NCI-H1092 treated with DMSO at 0.1 percent for 48 hours (cell line): ENCODE measurements around the gene BRPF3.

Source experiments
- DNase-seq: peaks from one replicate; lab custom pipeline; 2025; lab: John Stamatoyannopoulos, UW

Gene BRPF3

GRCh38 chr6:36229223-36229622 is 32.7 kb downstream of the BRPF3 start:
- no peak for DNase-seq

DNA sequence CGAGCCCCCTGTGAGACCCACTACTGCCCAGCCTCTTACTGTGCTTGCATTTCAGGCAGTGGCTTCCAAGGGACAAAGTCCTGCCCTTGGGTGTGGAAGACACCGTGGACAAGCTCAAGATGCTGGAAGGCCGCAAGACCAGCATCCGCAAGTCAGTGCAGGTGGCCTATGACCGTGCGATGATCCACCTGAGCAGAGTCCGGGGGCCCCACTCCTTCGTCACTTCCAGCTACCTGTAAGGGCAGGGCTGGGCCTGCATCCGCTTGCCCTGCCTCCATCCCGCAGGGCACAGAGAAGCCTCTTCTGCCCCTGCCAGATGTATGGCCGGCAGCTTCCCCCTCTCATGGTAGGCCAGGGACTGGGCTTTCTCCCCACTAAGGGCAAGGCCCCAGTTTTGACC is 33.8 kb downstream of the BRPF3 start:
- no peak for DNase-seq

GRCh38 chr6:36232172-36232571 is 35.6 kb downstream of the BRPF3 start:
- DNase-seq: no peak

GRCh38 chr6:36235309-36235708 is 38.8 kb downstream of the BRPF3 start:
- DNase-seq: no peak

GRCh38 chr6:36235862-36236261 is 39.3 kb downstream of the BRPF3 start:
- no peak for DNase-seq

GRCh38 chr6:36239774-36240173 is 43.2 kb downstream of the BRPF3 start:
- no peak for DNase-seq

DNA sequence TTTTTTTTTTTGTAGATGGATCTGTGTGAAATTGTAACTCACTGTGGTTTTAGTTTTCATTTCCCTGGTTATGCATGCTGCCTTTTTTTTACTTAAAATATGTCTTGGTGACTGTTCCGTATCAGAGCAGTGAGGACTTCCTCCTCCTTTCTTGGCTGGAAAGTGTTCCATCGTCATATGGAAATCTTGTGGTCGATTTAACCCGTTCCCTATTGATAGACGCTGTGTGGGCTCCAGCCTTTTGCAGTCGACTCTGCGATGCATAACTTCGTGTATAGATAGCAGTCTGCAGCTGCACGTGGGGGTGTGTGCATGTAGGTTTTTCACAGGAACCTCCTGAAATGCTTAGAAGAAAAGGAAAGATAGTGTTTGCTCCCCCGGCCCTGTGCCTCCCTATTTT is 45.2 kb downstream of the BRPF3 start:
- no peak for DNase-seq

DNA sequence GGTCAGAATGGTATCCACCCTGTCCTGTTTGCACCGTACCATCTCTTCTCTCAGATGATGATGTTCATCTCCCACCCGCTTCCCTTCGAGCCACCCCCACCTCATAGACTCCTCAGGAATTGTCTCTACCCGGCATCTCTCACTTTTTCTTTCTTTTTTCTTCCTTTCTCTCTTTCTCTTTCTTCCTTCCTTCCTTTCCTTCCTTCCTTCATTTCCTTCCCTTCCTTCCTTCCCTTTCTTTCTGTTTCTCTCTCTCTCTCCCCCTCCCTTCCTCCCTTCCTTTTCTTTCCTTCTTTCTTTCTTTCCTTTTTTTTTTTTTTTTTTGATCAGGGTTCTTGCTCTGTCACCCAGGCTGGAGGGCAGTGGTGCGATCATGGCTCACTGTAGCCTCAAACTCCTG is 45.6 kb downstream of the BRPF3 start:
- DNase-seq: no peak

- no peak for DNase-seq
These were observed 46.1 kb downstream of the BRPF3 start for GRCh38 chr6:36242626-36243025.

DNA sequence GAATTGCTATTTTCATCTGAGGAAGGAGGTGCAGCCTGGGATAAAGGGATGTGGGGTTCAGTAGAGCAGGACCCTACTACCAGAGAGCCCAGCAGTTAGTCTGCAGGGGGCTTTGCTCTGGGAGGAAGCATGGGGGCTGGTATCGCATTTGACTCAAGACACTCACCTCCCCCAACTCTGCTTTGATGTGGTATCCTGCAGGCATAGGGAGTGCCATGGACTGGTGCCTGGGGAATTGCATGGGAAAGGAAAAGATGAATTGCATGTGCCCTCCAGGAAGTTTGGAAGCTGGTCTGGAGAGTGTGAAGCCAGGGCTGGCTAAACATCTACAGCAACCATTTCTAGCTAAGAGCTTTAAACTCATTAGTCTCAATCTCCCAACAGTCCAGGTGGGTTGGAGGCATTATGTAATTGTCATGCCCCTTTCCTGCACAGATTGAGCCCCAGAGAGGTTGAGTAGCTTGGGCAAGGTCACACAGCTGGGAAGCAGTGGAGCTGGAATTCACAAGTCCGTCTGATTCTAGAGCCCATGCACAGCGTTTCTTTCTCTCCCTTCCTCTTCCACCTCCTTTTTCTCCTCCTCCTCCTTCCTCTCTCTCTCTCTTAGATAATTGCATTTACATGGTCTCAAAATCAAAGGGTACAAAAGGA is 47.1 kb downstream of the BRPF3 start:
- DNase-seq: no peak

GRCh38 chr6:36244641-36245280 is 48.2 kb downstream of the BRPF3 start:
- DNase-seq: no peak

- DNase-seq: no peak
These were observed 49.1 kb downstream of the BRPF3 start for GRCh38 chr6:36245572-36246061.

DNA sequence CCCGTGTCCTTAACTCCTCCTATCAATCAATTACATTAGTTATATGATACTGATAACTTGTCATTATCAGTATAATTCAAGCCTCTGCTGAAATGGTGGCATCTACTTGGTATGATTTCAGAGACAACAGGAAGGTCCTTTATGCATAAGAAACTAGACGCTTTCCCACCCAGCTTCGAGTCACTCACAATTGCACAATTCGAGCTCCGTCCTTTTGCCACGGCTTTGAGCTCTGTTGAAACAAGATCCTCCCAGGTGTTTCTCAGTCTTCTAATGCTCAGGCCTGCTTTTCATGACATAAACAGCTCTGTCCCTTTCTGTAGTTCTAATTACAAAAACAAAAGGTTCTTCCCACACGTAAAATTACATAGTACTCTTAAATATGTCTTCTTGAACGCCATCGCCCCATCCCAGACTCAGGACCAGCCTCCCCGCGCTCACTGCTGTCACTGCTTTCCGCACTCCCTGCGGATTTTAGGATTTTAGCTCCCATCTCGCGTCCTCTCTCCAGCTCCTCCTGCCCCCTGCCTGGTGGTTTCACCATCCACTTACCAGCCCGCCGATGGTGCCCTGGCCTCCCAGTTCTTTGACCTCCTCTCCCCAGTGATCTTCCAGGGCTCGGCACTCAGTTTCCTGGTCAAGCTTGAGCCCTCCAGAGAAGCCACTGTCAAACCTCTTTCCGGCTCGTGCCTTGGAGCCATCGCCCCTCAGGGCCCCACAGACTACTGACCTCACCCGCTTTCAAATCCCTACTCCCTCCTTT is 50.1 kb downstream of the BRPF3 start:
- no peak for DNase-seq

GRCh38 chr6:36247693-36248092 is 51.1 kb downstream of the BRPF3 start:
- no peak for DNase-seq

GRCh38 chr6:36248980-36249379 is 52.4 kb downstream of the BRPF3 start:
- no peak for DNase-seq

- DNase-seq: no peak
These were observed 53.0 kb downstream of the BRPF3 start for GRCh38 chr6:36249536-36249935.

DNA sequence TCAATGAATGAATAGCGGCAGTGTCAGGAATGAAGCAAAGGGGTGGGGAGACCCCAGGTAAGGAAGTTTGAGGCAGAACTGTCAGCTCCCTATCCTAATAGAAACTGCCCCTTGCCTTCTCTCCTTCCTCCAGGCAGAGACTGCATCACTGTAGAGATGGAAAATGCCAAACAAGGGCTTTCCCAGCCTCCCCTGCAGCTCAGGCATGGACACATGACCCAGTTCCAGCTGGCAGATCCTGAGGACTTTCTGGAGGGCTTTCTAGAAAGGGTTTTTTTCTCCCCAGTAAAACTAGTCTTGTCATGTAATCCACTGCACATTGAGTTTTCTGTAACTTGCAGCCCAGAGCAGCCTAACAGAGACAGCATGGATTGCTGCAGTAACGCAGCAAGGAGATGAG is 55.5 kb downstream of the BRPF3 start:
- DNase-seq: no peak

DNA sequence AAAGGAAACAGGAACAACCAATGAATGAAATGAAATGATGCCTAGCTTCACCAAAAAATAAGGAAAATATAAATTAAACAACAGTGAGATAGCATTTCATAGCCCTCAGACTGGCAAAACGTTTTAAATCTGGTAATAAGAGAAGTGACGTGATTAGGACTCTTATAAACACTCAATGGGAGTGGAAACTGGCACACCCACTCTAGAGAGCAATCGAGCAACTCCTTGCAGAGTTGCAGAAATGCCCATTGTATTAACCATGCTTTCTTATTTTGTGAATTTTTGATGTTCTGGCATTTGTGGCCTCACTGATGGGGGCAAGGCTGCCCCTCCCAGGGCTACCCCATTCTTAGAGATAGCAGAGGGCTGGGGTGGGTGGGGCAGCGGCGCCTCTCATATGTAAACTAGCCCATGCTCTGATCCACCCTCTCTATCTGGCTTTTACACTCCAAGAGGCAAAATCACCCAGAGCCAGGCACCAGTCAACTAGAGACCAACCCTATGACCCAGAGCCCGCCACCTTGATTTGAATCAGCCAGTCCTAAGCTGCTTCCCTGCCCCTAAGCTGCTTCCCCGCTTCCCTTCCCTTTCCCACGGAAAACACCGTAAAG is 67.0 kb downstream of the BRPF3 start:
- DNase-seq: no peak

DNA sequence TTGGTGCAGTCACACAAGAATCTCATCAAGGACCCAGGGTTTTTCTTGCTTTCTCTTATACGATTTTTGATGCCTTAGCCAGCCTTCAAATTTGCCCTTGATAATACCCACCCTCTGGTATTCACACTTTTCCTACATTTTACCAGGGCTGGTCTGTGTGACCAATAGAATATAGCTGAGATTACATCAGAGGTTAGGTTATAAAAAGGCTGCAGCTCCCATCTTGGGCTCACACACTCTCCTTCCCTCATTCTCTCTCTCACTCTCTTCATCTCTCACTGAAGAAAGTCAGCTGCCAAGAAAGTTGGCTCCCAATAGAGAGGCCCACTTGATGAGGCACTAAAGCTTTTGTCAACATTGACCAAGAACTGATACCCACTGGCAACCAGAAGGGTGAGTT is 69.2 kb downstream of the BRPF3 start:
- DNase-seq: no peak

DNA sequence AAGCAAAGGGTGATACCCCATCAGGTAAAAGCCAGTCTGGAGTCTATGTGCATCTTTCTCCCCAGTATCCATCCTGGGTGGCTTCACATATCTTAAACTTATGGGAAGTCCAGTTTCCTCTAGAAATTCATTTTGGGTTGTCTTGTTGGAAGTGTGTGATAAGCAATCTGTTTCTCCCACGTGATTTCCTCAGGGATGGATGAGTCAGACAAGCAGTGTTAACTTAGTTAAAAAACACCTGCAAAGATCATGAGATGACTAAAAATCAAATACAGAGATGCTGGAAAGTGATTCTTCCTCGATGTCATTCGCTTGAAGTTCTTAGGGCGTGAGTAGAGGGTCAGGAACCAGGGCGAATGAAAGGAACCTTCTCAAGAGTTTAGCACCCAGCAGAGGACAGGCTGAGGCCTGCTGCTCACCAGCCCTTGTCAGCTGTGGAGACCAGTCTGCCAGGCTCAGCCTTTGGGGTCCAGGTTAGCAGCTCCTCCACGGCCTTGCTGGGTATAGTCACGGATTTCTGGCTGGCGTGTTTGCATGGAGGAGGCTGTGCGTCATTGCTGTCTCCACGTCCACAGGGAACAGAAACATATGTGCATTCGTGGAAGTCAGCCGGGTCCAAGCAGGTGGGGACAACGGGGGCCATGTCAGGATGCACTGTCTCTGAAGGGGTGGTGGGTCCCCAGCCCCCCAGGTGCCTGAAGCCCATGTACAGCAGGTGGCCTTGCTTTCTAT is 70.5 kb downstream of the BRPF3 start:
- DNase-seq: no peak

DNA sequence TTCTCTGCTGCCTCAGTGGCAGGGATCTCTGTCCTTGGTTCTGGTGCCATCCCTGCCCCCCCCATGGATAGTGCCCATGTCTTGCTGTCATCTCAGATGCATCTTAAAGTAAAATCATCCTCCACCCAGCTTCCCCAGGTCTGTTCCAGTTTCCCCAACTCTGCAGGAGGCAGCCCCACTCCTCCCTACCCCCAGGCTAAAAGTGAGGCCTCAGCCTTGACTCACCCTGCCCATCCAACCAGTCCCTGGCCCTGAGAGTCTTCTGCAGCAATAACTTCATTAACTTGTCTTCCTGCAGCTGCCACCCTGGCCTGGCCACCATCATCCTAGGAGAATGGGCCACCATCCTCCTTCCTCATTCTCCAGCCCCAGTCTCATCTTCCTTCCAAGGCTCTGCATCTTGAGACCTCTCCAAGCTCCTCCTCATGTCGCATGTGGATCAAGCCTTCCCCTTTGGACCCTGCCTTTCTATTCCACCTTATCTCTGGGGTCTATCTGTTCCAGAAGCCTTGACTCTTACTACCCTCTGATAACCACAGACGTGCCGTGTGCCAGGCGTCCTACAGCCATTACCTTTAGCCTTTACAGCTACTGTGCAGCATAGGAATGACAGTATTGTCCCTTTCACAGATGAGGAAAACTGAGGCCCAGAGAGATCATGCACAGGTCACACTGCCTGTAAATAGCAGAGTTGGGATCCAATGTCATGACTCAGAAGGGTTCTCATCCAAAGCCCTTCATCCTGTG is 71.4 kb downstream of the BRPF3 start:
- no peak for DNase-seq
